ENCODE measurements around the gene POU6F2. TPM values are rescaled to one million over a fixed set of nuclear protein-coding genes. Genes with fewer than 3 reads are reported as not detected.

POU6F2 gene
- total and polyA plus RNA-seq, 7 donors = 0.01 TPM; not detected in 6

DNA sequence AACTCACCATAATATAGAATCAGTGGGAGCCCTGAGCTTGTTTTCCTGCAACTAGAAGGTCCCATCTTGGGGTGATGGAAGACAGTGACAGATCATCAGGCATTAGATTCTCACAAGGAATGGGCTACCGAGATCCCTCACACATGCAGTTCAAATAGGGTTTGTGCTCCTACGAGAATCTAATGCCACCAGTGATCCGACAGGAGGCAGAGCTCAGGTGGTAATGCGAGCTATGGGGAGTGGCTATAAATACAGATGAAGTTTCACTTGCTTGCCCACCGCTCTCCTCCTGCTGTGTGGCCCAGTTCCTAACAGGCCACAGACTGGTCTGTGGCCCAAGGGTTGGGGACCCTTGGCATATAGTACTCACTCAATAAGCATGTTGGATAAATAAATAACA is 93.4 kb downstream of the POU6F2 start:
- ATAC-seq (no peak), DNase-seq (no peak)
- Histone ChIP-seq H3K36me3 (ENCODE audit: insufficient read depth in 1 of 2, low read depth in 1 of 2) (no peaks in the 10 kb centered on the region), H3K4me1 (no peaks in the 10 kb centered on the region), H3K4me3 (no peak overlapping the region), H3K27me3 (ENCODE audit: insufficient read depth in 3 of 3, low read length in 2 of 3) (no peaks in the 10 kb centered on the region), H3K9me3 (no peaks in the 10 kb centered on the region), H3K27ac (no peak overlapping the region)
- intact Hi-C loops (cut with DNase I) = no loop called here
- TF ChIP-seq, protein P1, sequence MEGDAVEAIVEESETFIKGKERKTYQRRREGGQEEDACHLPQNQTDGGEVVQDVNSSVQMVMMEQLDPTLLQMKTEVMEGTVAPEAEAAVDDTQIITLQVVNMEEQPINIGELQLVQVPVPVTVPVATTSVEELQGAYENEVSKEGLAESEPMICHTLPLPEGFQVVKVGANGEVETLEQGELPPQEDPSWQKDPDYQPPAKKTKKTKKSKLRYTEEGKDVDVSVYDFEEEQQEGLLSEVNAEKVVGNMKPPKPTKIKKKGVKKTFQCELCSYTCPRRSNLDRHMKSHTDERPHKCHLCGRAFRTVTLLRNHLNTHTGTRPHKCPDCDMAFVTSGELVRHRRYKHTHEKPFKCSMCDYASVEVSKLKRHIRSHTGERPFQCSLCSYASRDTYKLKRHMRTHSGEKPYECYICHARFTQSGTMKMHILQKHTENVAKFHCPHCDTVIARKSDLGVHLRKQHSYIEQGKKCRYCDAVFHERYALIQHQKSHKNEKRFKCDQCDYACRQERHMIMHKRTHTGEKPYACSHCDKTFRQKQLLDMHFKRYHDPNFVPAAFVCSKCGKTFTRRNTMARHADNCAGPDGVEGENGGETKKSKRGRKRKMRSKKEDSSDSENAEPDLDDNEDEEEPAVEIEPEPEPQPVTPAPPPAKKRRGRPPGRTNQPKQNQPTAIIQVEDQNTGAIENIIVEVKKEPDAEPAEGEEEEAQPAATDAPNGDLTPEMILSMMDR (IDR thresholded peaks at IDR 0.05) = no peak
- WGBS, 3 donors = 82 to 93% (median 88%) methylated on average over 5 of the region's 5 CpGs

DNA sequence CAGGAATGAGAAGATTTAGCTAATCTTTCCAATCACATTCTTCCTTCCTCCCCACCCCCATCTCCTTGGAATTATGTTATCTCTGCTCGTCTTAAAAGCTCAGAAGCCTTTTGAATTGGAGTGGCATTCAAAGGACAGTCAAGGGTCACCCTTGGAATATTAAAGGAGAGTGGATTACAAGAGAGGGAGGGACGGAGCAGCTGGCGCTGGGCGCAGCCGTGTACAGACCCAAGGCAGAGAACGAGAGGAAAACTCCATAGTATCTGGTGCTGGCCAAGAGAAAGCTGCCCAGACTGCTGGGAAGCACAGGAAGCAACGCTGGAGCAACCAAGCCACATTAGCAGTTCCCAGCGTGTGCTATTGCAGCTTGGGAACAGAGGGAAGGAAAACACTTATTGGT is 95.7 kb downstream of the POU6F2 start:
- intact Hi-C loops (cut with DNase I) = no loop called here
- H3K4me3 ChIP-seq = no peak overlapping the region
- H3K27ac ChIP-seq = no peak overlapping the region
- H3K27me3 ChIP-seq (ENCODE audit: insufficient read depth in 3 of 3, low read length in 2 of 3) = no peaks in the 10 kb centered on the region
- no peak for ATAC-seq
- TF ChIP-seq, protein P1 (IDR thresholded peaks at IDR 0.05) = no peak
- H3K36me3 ChIP-seq (ENCODE audit: insufficient read depth in 1 of 2, low read depth in 1 of 2) = no peaks in the 10 kb centered on the region
- no peaks in the 10 kb centered on the region for H3K4me1 ChIP-seq
- H3K9me3 ChIP-seq = no peaks in the 10 kb centered on the region
- DNase-seq = no peak
- WGBS, 3 donors = 4 to 9% (median 7%) methylated on average over 8 of the region's 8 CpGs

DNA sequence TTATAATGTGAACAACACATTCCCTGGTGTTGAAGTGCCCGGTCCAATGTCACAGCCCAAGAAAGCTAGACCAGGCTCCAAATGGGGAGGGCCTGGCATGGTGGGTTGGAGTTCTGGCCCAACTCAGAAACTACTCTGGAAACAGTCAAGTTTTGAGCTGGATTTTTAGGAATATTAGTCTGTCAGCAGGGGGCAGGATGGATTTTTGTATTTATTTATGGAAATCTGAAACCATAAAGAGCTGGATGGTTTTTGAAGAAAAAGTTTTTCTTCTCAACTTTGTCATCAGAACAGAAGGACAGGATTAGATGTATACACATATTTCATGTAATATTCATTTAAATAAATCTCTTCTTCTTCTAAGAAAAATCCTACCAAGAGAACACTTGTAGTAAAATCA is 97.5 kb downstream of the POU6F2 start:
- DNase-seq (no peak), ATAC-seq (no peak)
- TF ChIP-seq, protein P1 (IDR thresholded peaks at IDR 0.05) = no peak
- Histone ChIP-seq H3K9me3 (no peaks in the 10 kb centered on the region), H3K27me3 (ENCODE audit: insufficient read depth in 3 of 3, low read length in 2 of 3) (no peaks in the 10 kb centered on the region), H3K27ac (no peak overlapping the region), H3K36me3 (ENCODE audit: insufficient read depth in 1 of 2, low read depth in 1 of 2) (no peaks in the 10 kb centered on the region), H3K4me1 (no peaks in the 10 kb centered on the region), H3K4me3 (no peak overlapping the region)
- intact Hi-C loops (cut with DNase I) = no loop called here
- 50 to 64% (median 63%) methylated on average over 1 of the region's 1 CpG for WGBS, 3 donors

DNA sequence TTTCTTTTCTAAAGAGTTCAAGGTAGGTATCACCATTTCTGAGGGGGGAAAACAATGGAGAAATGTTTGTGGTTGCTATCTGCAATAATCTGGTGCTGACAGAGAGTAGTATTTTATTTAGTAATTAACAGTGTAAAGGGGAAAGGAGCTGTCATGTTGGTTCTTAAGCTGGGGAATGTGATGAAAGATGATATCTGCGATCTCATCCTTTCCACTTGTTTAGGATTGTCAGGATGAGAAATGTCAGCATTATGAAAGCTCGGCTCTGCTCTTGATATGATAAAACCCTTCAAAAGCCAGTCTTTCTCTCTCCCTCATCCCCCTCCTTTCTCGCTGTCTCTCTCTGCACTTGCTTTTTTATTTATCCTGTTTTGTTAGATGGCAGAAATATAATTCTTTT is 106.1 kb downstream of the POU6F2 start:
- DNase-seq = no peak
- no peak overlapping the region for H3K4me3 ChIP-seq
- H3K9me3 ChIP-seq = no peaks in the 10 kb centered on the region
- no peak for ATAC-seq
- H3K27ac ChIP-seq = no peak overlapping the region
- TF ChIP-seq, protein P1 (IDR thresholded peaks at IDR 0.05) = no peak
- peaks cover 0 to 9% (median 2%) of the 10 kb centered on the region in 3 donors for H3K27me3 ChIP-seq (ENCODE audit: insufficient read depth in 3 of 3, low read length in 2 of 3)
- WGBS, 3 donors = 63 to 67% (median 64%) methylated on average over 3 of the region's 3 CpGs
- no peaks in the 10 kb centered on the region for H3K4me1 ChIP-seq
- intact Hi-C loops (cut with DNase I) = no loop called here
- no peaks in the 10 kb centered on the region for H3K36me3 ChIP-seq (ENCODE audit: insufficient read depth in 1 of 2, low read depth in 1 of 2)

DNA sequence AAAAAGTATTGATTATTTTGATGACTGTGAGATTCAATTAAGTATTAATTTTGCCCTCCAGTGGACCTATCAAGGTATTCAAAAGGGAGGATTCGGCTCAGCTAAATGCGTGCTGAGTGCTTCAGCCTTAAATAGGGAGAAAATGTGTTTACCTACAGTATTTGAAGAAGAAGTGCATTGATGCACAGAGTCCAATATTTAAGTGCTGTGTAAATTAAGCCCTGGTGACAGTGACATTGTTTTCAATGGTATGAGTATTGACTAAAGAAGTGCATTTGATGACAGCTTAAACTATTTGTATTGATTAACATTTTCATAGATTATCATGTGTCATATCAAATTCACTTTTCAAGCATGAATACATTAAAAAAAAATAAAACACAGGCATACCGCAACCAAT is 106.6 kb downstream of the POU6F2 start:
- Histone ChIP-seq H3K4me3 (no peak overlapping the region), H3K36me3 (ENCODE audit: insufficient read depth in 1 of 2, low read depth in 1 of 2) (no peaks in the 10 kb centered on the region), H3K4me1 (no peaks in the 10 kb centered on the region), H3K27me3 (ENCODE audit: insufficient read depth in 3 of 3, low read length in 2 of 3) (peaks cover 0 to 9% (median 2%) of the 10 kb centered on the region in 3 donors), H3K27ac (no peak overlapping the region), H3K9me3 (no peaks in the 10 kb centered on the region)
- ATAC-seq (no peak), DNase-seq (no peak)
- intact Hi-C loops (cut with DNase I) = no loop called here
- TF ChIP-seq, protein P1 (IDR thresholded peaks at IDR 0.05) = no peak
- WGBS, 3 donors = 94 to 99% (median 95%) methylated on average over 3 of the region's 3 CpGs

All from psoas muscle (tissue), 8 donors.